ENCODE data around the gene DKK2. TPM values are rescaled to one million over a fixed set of nuclear protein-coding genes. Genes with fewer than 3 reads are reported as not detected.

Gene DKK2
- total RNA-seq, 3 donors from 2014 or later = 0.36 to 4.3 TPM; not detected in 1

- ATAC-seq (no peak), DNase-seq (no peak)
- Histone ChIP-seq H3K4me1 (ENCODE audit: low read depth) (no peaks in the 10 kb centered on the region), H3K36me3 (ENCODE audit: low read depth) (no peaks in the 10 kb centered on the region), H3K9me3 (no peaks in the 10 kb centered on the region), H3K4me3 (no peak overlapping the region)
- TF ChIP-seq CTCF (IDR thresholded peaks at IDR 0.05) = no peak
- intact Hi-C loops (cut with DNase I, micrococcal nuclease) = no loop called here
Observed at GRCh38 chr4:107011312-107011711, 24.8 kb downstream of the DKK2 start.

GRCh38 chr4:107009196-107009968 is 26.7 kb downstream of the DKK2 start:
- TF ChIP-seq CTCF (IDR thresholded peaks at IDR 0.05) = no peak
- Histone ChIP-seq H3K4me1 (ENCODE audit: low read depth) (no peaks in the 10 kb centered on the region), H3K36me3 (ENCODE audit: low read depth) (no peaks in the 10 kb centered on the region), H3K4me3 (no peak overlapping the region), H3K9me3 (no peaks in the 10 kb centered on the region)
- intact Hi-C loops (cut with DNase I, micrococcal nuclease) = no loop called here
- ATAC-seq = no peak
- no peak for DNase-seq

GRCh38 chr4:107008115-107008514 is 28.0 kb downstream of the DKK2 start:
- Histone ChIP-seq H3K9me3 (no peaks in the 10 kb centered on the region), H3K36me3 (ENCODE audit: low read depth) (no peaks in the 10 kb centered on the region), H3K4me1 (ENCODE audit: low read depth) (no peaks in the 10 kb centered on the region), H3K4me3 (no peak overlapping the region)
- no peak for TF ChIP-seq CTCF (IDR thresholded peaks at IDR 0.05)
- intact Hi-C loops (cut with DNase I, micrococcal nuclease) = no loop called here
- no peak for ATAC-seq
- DNase-seq = no peak

GRCh38 chr4:107006218-107006617 is 29.9 kb downstream of the DKK2 start:
- ATAC-seq = no peak
- Histone ChIP-seq H3K4me3 (no peak overlapping the region), H3K9me3 (no peaks in the 10 kb centered on the region), H3K36me3 (ENCODE audit: low read depth) (no peaks in the 10 kb centered on the region), H3K4me1 (ENCODE audit: low read depth) (no peaks in the 10 kb centered on the region)
- no peak for TF ChIP-seq CTCF (IDR thresholded peaks at IDR 0.05)
- intact Hi-C loops (cut with DNase I, micrococcal nuclease) = no loop called here
- no peak for DNase-seq

GRCh38 chr4:106996490-106996889 is 39.6 kb downstream of the DKK2 start:
- no peak for TF ChIP-seq CTCF (IDR thresholded peaks at IDR 0.05)
- ATAC-seq (no peak), DNase-seq (no peak)
- no peak overlapping the region for H3K4me3 ChIP-seq
- H3K9me3 ChIP-seq = no peaks in the 10 kb centered on the region
- intact Hi-C loops (cut with DNase I, micrococcal nuclease) = no loop called here
- no peaks in the 10 kb centered on the region for H3K36me3 ChIP-seq (ENCODE audit: low read depth)
- H3K4me1 ChIP-seq (ENCODE audit: low read depth) = no peaks in the 10 kb centered on the region

Data from mucosa of descending colon (tissue), 3 donors.